ENCODE measurements around the gene INO80.

DNA sequence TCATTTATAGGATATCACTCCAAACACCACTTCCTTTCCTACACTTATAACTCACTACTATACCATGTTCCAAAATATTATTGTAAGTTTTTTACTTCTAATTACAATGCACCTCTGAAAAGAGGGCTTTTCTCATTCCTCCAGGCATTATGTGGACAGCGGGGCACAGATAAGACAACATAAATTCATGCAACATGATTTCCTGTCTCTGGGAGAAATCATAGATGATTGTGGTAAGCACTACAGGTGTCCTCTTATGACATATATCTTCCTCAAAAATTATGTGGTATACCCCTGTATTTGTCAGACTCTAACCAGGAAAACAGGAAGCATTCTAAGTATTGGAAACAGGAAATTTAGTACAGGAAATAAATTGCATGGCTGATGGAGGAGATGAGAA lies 45.7 kb upstream of the INO80 start:
- TF ChIP-seq, protein P1, sequence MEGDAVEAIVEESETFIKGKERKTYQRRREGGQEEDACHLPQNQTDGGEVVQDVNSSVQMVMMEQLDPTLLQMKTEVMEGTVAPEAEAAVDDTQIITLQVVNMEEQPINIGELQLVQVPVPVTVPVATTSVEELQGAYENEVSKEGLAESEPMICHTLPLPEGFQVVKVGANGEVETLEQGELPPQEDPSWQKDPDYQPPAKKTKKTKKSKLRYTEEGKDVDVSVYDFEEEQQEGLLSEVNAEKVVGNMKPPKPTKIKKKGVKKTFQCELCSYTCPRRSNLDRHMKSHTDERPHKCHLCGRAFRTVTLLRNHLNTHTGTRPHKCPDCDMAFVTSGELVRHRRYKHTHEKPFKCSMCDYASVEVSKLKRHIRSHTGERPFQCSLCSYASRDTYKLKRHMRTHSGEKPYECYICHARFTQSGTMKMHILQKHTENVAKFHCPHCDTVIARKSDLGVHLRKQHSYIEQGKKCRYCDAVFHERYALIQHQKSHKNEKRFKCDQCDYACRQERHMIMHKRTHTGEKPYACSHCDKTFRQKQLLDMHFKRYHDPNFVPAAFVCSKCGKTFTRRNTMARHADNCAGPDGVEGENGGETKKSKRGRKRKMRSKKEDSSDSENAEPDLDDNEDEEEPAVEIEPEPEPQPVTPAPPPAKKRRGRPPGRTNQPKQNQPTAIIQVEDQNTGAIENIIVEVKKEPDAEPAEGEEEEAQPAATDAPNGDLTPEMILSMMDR (IDR thresholded peaks at IDR 0.05) = no peak
- no peak for TF ChIP-seq POLR2A (IDR thresholded peaks at IDR 0.05)
